H1 (cell line): ENCODE results near the gene LYVE1. TPM values are rescaled to one million over a fixed set of nuclear protein-coding genes. Genes with fewer than 3 reads are reported as not detected.
A peak's percentile ranks its signal among the peaks of the same experiment; 100 is the strongest.

Source experiments
- BCL11A ChIP-seq, 2 experiments: IDR thresholded peaks; one replicate each; pipeline ENCODE4 v1.6.1; 2011; ENCODE audit warnings: low read depth in 2 of 2, low read length in 2 of 2, mild to moderate bottlenecking in 2 of 2
- BRCA1 ChIP-seq: IDR thresholded peaks from 2 replicates; pipeline ENCODE4 v1.6.1; 2012; ENCODE audit warnings: low read depth, low read length, improper control_type of control experiment
- CEBPB ChIP-seq: IDR thresholded peaks from 2 replicates; pipeline ENCODE4 v1.6.1; 2012; ENCODE audit warnings: low read depth, low read length
- CREB1 ChIP-seq: IDR thresholded peaks from 2 replicates; pipeline ENCODE4 v1.6.1; 2012; ENCODE audit warnings: inconsistent platforms
- EGR1 ChIP-seq: IDR thresholded peaks from 2 replicates; pipeline ENCODE4 v1.6.1; 2011; ENCODE audit warnings: low read depth, low read length, borderline replicate concordance
- EP300 ChIP-seq, 2 experiments: IDR thresholded peaks; 1 replicate in 1 of 2; 2 replicates in 1 of 2; pipeline ENCODE4 v1.6.1; 2011 to 2012; ENCODE audit warnings: low read depth in 2 of 2, low read length in 2 of 2, mild to moderate bottlenecking in 2 of 2, borderline replicate concordance in 1 of 2, inconsistent platforms in 1 of 2, moderate library complexity in 1 of 2
- FOSL1 ChIP-seq: IDR thresholded peaks from 2 replicates; pipeline ENCODE4 v1.6.1; 2011; ENCODE audit warnings: mild to moderate bottlenecking, low read depth, low read length, moderate library complexity; ENCODE audit not compliant: insufficient read depth
- GTF2F1 ChIP-seq: IDR thresholded peaks from 2 replicates; pipeline ENCODE4 v1.6.1; 2012; ENCODE audit warnings: low read depth, low read length, improper control_type of control experiment, borderline replicate concordance
- KDM4A ChIP-seq: IDR thresholded peaks from one replicate; pipeline ENCODE4 v1.7.1; 2012; ENCODE audit warnings: low read depth, mild to moderate bottlenecking, moderate library complexity, low read length, inconsistent platforms; ENCODE audit not compliant: severe bottlenecking
- KDM5A ChIP-seq: fragments of 200-600 bp; IDR thresholded peaks from 2 replicates; pipeline ENCODE4 v1.7.1; 2012; ENCODE audit warnings: mild to moderate bottlenecking, low read length, inconsistent platforms, mixed read lengths
- NRF1 ChIP-seq: IDR thresholded peaks from 2 replicates; pipeline ENCODE4 v1.6.1; 2011; ENCODE audit warnings: mild to moderate bottlenecking, low read depth, low read length, improper control_type of control experiment
- POLR2A ChIP-seq, 2 experiments: IDR thresholded peaks; 1 replicate in 1 of 2; 2 replicates in 1 of 2; pipeline ENCODE4 v1.6.1; 2011; ENCODE audit warnings: low read depth in 2 of 2, low read length in 2 of 2, mild to moderate bottlenecking in 2 of 2; ENCODE audit errors: control extremely low read depth in 1 of 2
- POU5F1 ChIP-seq: IDR thresholded peaks from 2 replicates; pipeline ENCODE4 v1.6.1; 2011; ENCODE audit warnings: low read depth, mild to moderate bottlenecking, low read length, moderate library complexity
- RXRA ChIP-seq: IDR thresholded peaks from 2 replicates; pipeline ENCODE4 v1.6.1; 2011; ENCODE audit warnings: low read depth, mild to moderate bottlenecking, low read length, moderate library complexity; ENCODE audit not compliant: insufficient read depth
- SIRT6 ChIP-seq: IDR thresholded peaks from one replicate; pipeline ENCODE4 v1.7.1; 2012; ENCODE audit warnings: low read length, inconsistent platforms
- SIX5 ChIP-seq: IDR thresholded peaks from 2 replicates; pipeline ENCODE4 v1.6.1; 2011; ENCODE audit warnings: mild to moderate bottlenecking, low read depth, low read length
- SP4 ChIP-seq: IDR thresholded peaks from 2 replicates; pipeline ENCODE4 v1.6.1; 2012; ENCODE audit warnings: low read length, inconsistent platforms
- TAF1 ChIP-seq: IDR thresholded peaks from 2 replicates; pipeline ENCODE4 v1.6.1; 2011; ENCODE audit warnings: mild to moderate bottlenecking, low read depth, low read length
- TAF7 ChIP-seq: optimal IDR thresholded peaks from 2 replicates; pipeline ENCODE3; 2011; ENCODE audit warnings: low read depth, mild to moderate bottlenecking, inconsistent platforms, low read length, moderate library complexity, borderline replicate concordance
- TCF12 ChIP-seq: IDR thresholded peaks from 2 replicates; pipeline ENCODE4 v1.6.1; 2011; ENCODE audit warnings: low read depth, mild to moderate bottlenecking, low read length
- TEAD4 ChIP-seq: IDR thresholded peaks from 2 replicates; pipeline ENCODE4 v1.6.1; 2012; ENCODE audit warnings: low read depth, low read length, inconsistent platforms, mixed read lengths
- YY1 ChIP-seq: IDR thresholded peaks from 2 replicates; pipeline ENCODE4 v1.6.1; 2011; ENCODE audit warnings: low read depth, mild to moderate bottlenecking, low read length
- polyA plus RNA-seq, 7 experiments: library from polyadenylated mRNA; depleted of rRNA in 3 of 7; stranded (reverse) in 5 of 7; unstranded in 2 of 7; fragments of >200 nt in 5 of 7; fragments of 200-250 nt in 2 of 7; gene quantifications; 1 replicate in 5 of 7; 2 replicates in 1 of 7; 4 replicates in 1 of 7; pipeline versions ENCODE4 v1.2.1 to v1.2.3, GENCODE V29; 2011 to 2013; ENCODE audit warnings: missing spikeins in 2 of 7, mixed read lengths in 2 of 7
- total RNA-seq: library from RNA; stranded (reverse); fragmentation: NEBNext Ultra II Directional; extraction: Animal tissue kit (Norgen Biotek cat#: 25700); gene quantifications from 2 replicates; pipeline ENCODE4 v1.2.1, GENCODE V29; 2021

Gene LYVE1
- total and polyA plus RNA-seq, 2 of the 8 experiments (the other 6 are each of a cell fraction or from before 2014, with no cell fraction given), result 0.09 TPM; not detected in 1

- TF ChIP-seq TAF7 (no peak), TCF12 (no peak), YY1 (peak; percentile 40), POU5F1 (no peak), POLR2A (IDR thresholded peaks at IDR 0.05; ENCODE audit: control extremely low read depth in 1 of 2, low read depth in 2 of 2, low read length in 2 of 2) (peak; percentile 91 to 96), GTF2F1 (no peak), TEAD4 (no peak), CEBPB (0 out of 2 replicates have a peak, but pooled peaks have one; percentile 4), SIX5 (no peak), BRCA1 (peak; percentile 58; the same call in 1 of the 2 replicates), SIRT6 (no peak), FOSL1 (no peak), EP300 (IDR thresholded peaks at IDR 0.05; ENCODE audit: borderline replicate concordance in 1 of 2, low read depth in 2 of 2, low read length in 2 of 2) (peak in 1 of 2 experiments; percentile 52; a peak in 1 of 3 replicates), EGR1 (no peak), SP4 (peak; percentile 41; the same call in 1 of the 2 replicates), KDM5A (peak; percentile 67), TAF1 (peak; percentile 93), RXRA (no peak), KDM4A (peak; percentile 96), CREB1 (peak; percentile 99), BCL11A (IDR thresholded peaks at IDR 0.05; ENCODE audit: low read depth in 2 of 2, low read length in 2 of 2) (no peak), NRF1 (no peak)
These were observed 27.4 kb downstream of the LYVE1 start, which contains the start of gene RNF141 (continued) for GRCh38 chr11:10540915-10541560.
